Nasal cavity respiratory epithelium epithelial cell of viscerocranial mucosa (primary cell): ENCODE data around the gene XPO4. TPM values are rescaled to one million over a fixed set of nuclear protein-coding genes. Genes with fewer than 3 reads are reported as not detected.

Experiments used
- total RNA-seq: library from RNA; depleted of rRNA; stranded (reverse); fragments of >200 nt; gene quantifications from 2 replicates; pipeline ENCODE4 v1.2.3, GENCODE V29; 2014

The XPO4 gene
- 32.8 and 34.0 TPM in 2 replicates for total RNA-seq

GRCh38 chr13:20902438-20903163 is at the start of gene XPO4:
Gene XPO4, minus strand, starts transcription at chr13:20902746. Its CDS starts 8 bp downstream, at chr13:20902738.

GRCh38 chr13:20773194-20774080 is 129.1 kb downstream of the XPO4 start, which contains the start of gene EEF1AKMT1:
Gene EEF1AKMT1, minus strand, starts transcription at chr13:20773961. Its CDS starts 16,363 bp downstream, at chr13:20757598.

Other genes with a start within 250 kb of the XPO4 start
- 0.07 and 0.34 TPM in 2 replicates for gene IL17D, start 199.0 kb downstream of the XPO4 start, total RNA-seq
- 7.0 and 7.9 TPM in 2 replicates for gene EEF1AKMT1, start 128.8 kb downstream of the XPO4 start, total RNA-seq
- gene LATS2, start 158.8 kb upstream of the XPO4 start, total RNA-seq = 8.9 and 14.2 TPM in 2 replicates
- 35.9 and 38.3 TPM in 2 replicates for gene SAP18, start 237.4 kb upstream of the XPO4 start, total RNA-seq